ENCODE measurements around the gene ARHGAP26.

ARHGAP26 gene

DNA sequence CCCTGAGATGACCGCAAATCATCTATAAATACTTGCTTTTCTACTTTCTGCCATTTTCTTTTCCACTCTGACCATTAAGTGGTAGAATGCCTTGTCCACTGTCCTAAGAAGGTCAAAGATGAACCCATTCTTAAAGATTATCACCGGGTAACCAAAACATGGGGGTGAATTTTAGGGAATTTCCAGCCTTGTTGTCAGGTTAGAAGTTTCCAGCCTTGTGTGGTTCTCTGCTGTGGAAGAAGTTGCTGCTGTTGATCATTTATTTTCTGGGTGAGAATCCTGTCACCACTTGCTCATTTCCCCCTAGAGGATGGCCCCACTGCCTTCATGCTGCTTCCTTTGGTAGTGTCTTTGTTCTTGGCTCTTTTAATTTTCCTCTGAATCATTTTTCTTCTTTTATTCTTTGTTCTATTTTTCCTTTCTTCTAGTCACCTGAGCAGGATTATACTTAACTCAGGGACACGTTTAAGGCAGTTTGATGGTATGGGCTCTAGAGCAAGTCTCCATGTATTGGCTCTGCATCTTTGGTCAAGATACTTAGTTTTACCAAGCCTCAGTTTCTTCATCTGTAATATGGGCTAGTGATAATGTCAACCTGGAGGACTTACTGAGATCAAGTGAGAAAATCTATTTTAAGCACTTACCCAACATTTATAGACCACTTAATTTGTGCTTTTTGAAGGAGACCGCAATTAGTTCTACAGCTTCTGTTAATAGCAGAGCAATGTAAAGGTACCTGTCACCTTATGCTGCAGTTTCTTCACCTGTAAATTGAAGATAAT lies 266.2 kb downstream of the ARHGAP26 start:
- FAIRE-seq (no peak), DNase-seq (ENCODE audit: insufficient read length, low spot score) (no peak)
- no peak for TF ChIP-seq POLR2A (IDR thresholded peaks at IDR 0.05; ENCODE audit: low read depth, low read length)

DNA sequence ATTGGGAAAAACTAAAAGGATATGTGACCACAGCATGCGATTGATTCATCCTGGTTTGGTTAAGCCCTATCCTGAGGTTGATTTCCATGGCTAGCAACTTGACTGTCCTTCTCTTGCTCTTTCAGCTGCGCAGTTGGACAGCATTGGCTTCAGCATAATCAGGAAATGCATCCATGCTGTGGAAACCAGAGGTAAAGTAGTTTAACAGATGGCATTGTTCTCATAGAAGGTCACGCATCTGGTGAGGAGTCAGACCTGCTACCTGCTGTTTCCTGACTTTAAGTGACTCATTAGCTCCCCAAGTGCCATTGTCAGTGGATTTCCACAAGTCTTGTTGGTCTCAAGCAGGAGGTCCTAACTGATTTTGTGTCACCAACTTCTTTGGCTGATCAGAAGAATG lies 266.9 kb downstream of the ARHGAP26 start:
- FAIRE-seq: peak; percentile 88
- TF ChIP-seq POLR2A (IDR thresholded peaks at IDR 0.05; ENCODE audit: low read depth, low read length): no peak
- no peak for DNase-seq (ENCODE audit: insufficient read length, low spot score)

DNA sequence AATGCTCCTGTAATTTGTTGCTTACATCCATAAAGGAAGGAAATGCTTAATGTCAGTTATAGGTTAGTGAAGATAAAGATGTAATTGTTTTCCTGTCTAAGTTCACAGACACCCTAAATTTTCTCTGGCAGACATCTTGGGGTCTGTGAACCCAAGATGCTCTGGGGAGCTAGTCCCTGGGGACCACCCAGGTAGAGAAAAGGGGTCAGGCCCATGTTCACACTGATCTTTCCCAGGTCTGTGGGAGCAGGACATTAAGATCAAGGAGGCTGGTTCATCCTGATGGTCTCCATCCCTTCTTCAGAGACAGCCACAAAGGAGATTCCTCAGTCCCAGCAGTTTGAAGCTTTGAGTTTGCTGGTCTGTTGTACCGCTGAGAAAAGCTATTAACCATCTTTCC lies 267.5 kb downstream of the ARHGAP26 start:
- no peak for TF ChIP-seq POLR2A (IDR thresholded peaks at IDR 0.05; ENCODE audit: low read depth, low read length)
- FAIRE-seq (no peak), DNase-seq (ENCODE audit: insufficient read length, low spot score) (no peak)

DNA sequence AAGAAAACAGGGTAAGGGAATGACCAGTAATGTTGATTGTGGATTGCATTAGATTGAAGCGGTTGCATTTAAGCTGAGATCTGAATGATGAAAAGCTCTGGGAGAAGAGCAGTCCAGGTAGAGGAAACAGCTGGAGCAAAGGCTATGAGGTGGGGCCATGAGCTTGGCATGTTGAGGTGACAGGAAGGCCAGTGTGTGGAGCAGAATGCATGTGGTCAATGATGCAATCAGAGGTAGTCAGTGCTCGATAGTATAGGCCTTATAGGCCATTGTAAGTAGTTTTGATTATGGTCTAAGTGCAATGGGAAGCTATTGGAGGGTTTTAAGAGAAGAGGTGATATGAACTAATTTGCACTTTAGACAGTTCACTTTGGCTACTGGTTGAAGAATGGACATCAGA lies 270.4 kb downstream of the ARHGAP26 start:
- TF ChIP-seq POLR2A (IDR thresholded peaks at IDR 0.05; ENCODE audit: low read depth, low read length): no peak
- FAIRE-seq (no peak), DNase-seq (ENCODE audit: insufficient read length, low spot score) (no peak)

DNA sequence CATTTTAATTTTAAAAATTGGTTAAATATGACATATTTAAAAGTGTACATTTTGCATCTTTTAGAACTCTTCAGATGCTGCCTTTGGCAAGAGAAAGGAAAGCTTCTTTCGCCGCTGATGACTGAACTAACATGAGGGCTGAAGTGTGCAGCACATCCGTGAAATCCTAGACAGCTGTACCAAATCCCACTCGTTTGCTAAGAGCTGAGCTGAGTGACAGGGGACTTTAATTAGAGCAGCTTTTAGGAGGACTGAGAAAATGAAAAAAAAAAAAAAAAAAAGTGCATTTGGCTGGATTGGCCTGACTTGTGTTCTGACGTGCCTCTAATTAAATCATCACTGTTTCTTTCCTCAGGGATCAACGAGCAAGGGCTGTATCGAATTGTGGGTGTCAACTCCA lies 271.3 kb downstream of the ARHGAP26 start:
- FAIRE-seq (no peak), DNase-seq (ENCODE audit: insufficient read length, low spot score) (no peak)
- TF ChIP-seq POLR2A (IDR thresholded peaks at IDR 0.05; ENCODE audit: low read depth, low read length): no peak

DNA sequence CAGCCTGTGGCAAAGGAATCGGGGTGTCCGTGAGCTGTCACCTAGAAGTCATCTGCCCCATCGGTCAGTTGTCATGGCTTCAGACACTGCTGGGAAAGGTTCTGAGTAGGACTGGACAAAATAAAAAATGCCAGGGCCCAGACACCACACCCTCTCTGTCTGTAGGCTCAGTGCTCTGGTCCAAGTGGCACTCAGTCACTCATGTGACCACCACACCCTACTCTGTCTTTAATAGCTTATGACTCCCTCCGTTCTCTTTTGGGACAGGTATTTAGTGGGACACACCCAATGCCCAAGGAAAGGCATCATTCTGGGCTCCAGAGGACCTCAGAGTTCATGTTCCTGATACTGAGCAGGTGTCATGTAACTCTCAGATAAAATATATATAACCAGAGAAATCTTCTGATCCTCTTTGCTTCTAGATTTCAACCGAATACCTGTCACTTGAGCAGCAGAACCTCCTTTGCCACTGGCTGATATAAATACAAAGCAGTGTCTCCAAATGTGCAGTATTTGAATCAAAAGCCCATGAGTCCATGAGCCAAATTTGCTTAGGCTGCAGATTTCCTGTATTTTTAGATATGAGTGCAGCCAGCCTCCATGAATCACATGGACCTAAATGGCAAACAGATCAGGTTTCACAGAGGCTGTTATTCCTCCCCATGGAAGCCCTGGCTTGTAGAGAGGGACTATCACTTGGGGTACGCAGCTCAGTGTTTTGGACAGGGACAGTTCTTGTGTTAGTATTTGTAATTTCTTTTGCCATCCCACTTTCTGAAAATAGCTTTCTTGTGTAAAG lies 272.0 kb downstream of the ARHGAP26 start:
- no peak for FAIRE-seq
- no peak for TF ChIP-seq POLR2A (IDR thresholded peaks at IDR 0.05; ENCODE audit: low read depth, low read length)
- DNase-seq (ENCODE audit: insufficient read length, low spot score): no peak

DNA sequence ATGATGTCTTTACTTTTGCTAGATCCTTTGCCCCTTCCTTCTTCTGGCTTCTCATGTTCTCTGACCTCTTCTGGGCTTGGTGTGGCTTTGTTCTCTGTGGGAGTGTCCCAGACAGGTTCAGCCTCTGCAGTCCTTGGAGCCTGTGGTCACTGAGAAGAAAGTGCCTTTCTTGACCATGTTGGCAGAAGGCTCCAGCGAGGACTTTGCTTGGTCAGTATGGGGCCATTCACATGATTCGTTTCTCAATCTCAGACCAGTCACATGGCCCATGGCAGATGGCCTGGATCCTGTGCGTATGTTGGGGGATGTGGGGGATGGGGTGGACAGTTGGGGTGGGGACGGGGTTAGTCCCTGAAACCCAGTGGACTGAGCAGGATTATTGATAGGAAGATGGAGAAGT lies 274.1 kb downstream of the ARHGAP26 start:
- TF ChIP-seq POLR2A (IDR thresholded peaks at IDR 0.05; ENCODE audit: low read depth, low read length): no peak
- FAIRE-seq (no peak), DNase-seq (ENCODE audit: insufficient read length, low spot score) (no peak)

DNA sequence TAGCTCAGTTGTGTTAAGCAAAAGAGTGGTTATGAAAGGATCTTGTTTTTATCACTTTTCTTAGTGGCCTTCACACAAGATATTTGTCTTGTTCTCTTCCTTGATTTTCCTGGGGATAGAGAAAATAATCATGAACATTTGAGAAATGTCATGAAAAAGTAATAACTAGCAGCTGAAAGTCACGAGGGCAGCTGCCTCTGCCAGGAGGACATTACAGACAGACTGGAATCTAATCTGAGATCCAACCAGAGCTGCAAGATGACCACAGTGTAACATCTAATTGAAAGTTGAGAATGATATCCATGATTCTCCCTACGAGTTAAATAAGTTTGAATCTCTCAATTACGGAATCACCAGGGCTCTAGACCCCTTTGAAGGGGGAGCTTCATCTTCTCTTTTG lies 274.9 kb downstream of the ARHGAP26 start:
- FAIRE-seq (no peak), DNase-seq (ENCODE audit: insufficient read length, low spot score) (no peak)
- TF ChIP-seq POLR2A (IDR thresholded peaks at IDR 0.05; ENCODE audit: low read depth, low read length): no peak

DNA sequence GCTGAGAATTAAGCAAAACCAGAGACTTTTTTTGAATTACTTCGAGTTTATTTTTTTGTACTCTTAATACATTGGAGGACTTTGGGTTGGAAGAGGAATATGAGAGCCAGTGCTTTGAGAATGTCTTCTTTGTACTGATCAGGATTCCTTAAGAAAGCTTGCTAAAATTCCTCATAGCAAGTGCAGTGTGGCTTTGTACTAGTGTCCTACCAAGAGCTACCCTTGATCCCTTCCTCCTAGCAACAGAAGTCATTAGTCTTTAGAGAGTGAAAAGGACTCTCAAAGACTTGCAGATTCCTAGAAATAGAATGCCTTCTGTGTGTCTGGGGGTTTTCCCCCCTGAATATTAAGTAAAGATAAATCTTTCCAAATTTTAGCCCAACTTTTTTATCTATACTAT lies 276.1 kb downstream of the ARHGAP26 start:
- no peak for FAIRE-seq

DNA sequence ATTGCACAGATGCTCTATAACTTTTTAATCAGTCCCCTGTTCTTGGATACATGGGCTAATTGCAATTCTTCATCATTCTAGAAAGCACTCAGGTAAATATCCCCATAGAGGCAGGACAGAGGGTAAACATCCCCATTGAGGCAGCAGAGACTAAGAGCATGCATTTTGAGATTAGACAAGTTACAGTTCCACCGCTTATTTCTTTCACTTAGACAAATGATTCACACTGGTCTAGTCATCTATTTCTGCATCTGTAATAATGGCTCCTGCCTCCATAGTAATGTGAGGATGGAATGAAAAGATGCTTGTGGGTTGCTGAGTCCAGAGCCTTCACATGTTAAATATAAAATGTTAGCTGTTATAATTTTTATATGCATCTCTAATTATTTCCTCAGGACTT lies 276.9 kb downstream of the ARHGAP26 start:
- FAIRE-seq: no peak
- no peak for TF ChIP-seq POLR2A (IDR thresholded peaks at IDR 0.05; ENCODE audit: low read depth, low read length)
- no peak for DNase-seq (ENCODE audit: insufficient read length, low spot score)

More for the DNA sequence above, 276.1 kb downstream of the ARHGAP26 start:
- TF ChIP-seq POLR2A (IDR thresholded peaks at IDR 0.05; ENCODE audit: low read depth, low read length): no peak
- DNase-seq (ENCODE audit: insufficient read length, low spot score): no peak

DNA sequence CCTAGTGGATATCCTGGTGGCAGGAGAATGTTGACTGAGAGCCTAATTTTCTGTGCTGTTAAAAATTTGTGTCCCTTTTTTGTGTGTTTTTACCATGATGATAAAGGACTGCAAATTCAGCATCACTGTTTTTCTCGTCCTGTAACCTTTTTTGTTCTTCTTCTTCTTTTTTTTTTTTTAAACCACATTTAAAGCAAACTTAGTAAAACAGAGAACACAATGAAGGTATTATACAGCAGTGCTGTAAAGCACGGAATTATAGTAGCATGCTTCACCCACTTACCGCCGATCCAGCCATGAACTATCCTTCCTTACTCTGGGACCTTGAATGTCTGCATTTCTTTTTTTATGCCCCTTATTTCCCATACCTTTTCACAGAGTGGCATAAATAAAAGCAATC lies 280.0 kb downstream of the ARHGAP26 start:
- no peak for FAIRE-seq
- no peak for TF ChIP-seq POLR2A (IDR thresholded peaks at IDR 0.05; ENCODE audit: low read depth, low read length)

DNA sequence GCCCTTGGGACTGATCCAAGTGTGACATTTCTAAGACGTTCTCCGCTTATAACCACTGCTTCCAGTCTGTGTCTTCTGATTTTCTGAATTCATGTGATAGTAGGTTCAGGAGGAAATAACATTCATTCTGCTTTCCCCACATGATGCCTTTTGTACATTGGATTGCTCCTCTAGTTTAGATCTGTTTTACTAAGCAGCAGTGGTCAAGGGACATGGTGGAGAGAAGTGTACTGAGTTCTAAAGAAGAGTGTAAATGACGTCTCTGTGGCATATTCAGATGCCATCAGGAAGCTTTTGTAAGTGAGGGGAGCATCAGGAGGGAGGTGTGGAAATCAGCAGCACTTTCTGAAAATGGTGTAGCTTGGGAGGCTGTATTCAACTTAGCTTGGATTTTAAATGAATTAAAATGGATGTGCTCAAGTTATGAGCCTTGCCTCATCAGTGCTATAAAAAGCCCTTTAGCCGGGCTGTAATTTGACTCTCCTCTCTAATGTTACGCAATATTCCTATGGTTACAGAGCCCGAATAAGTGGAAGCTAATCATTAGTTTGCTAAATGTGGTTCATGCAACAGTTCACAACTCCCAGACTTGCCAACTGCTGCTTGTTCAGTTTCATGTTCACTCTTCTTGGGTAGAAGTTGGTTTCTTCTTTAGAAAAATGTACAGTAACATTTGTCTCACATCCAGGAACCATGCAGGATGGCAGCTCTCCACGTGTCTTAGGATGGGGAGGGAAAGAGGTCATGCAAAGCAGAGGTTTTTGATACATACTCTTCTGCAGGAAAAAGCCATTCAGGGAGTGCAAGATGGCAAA lies 281.3 kb downstream of the ARHGAP26 start:
- no peak for TF ChIP-seq POLR2A (IDR thresholded peaks at IDR 0.05; ENCODE audit: low read depth, low read length)
- DNase-seq (ENCODE audit: insufficient read length, low spot score) (no peak), FAIRE-seq (peak; percentile 23)

More for the DNA sequence above, 280.0 kb downstream of the ARHGAP26 start:
- no peak for DNase-seq (ENCODE audit: insufficient read length, low spot score)

DNA sequence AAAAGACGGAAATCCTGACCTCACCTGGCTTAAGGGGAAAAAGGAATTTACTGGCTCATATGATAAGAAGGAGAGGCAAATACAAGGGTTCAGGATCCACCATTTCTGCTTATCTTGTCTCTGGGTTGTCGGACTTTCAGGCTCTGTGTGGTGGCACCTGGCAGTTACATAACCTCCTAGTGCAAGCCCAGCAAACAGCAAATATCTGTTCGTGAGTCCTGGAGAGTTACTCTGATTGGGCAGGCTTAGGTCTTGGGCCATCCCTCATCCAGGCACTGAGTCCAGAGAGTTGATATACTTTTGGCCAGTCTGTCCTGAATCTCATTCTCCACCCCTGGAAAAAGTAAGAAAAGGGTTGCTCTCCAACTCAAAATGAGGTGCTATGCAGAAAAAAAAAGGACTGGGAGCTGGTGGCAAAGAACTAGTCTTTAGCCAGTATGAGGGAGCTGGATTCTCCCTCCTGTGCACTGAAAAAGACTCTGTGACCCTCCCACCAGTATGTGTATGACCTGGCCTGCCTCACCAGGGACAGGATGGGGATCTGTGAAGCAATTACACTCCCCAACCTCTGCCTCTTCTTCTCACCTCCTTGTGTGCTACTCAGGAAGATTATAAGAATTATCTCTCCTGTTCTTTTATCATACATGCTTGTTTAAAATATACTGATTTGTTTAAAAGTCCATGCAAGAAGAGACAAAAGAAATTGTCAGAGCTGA lies 282.9 kb downstream of the ARHGAP26 start:
- TF ChIP-seq POLR2A (IDR thresholded peaks at IDR 0.05; ENCODE audit: low read depth, low read length): no peak
- no peak for FAIRE-seq
- DNase-seq (ENCODE audit: insufficient read length, low spot score): no peak
